Osteoblast (primary cell): ENCODE results near the gene C20orf144. TPM values are rescaled to one million over a fixed set of nuclear protein-coding genes. Genes with fewer than 3 reads are reported as not detected.
A peak's percentile ranks its signal among the peaks of the same experiment; 100 is the strongest.
"Not testable (repeated sequence)": the region's sequence is repeated elsewhere in the genome, so short reads cannot be mapped to it uniquely, and the experiment has no call there.

Source experiments
- DNase-seq: peaks from one replicate; pipeline ENCODE4 v3.0.0; 2011; ENCODE audit warnings: low spot score, mixed read lengths; ENCODE audit not compliant: insufficient read length; ENCODE audit errors: missing footprints
- H2AFZ ChIP-seq: 2 replicates; pipeline ENCODE4 v1.6.0; 2011; ENCODE audit warnings: mild to moderate bottlenecking, low read length
- H3K27ac ChIP-seq: 2 replicates; pipeline ENCODE4 v1.5.1; 2011; ENCODE audit warnings: mild to moderate bottlenecking, low read depth, low read length, moderate library complexity
- H3K27me3 ChIP-seq: 2 replicates; pipeline ENCODE4 v1.6.0; 2012; ENCODE audit warnings: mild to moderate bottlenecking, control low read depth, inconsistent platforms, low read length, moderate library complexity; ENCODE audit not compliant: insufficient read depth
- H3K36me3 ChIP-seq: 2 replicates; pipeline ENCODE4 v1.5.1; 2011; ENCODE audit warnings: mild to moderate bottlenecking, low read length, control low read depth, moderate library complexity; ENCODE audit not compliant: insufficient read depth
- H3K4me1 ChIP-seq: 2 replicates; pipeline ENCODE4 v1.5.1; 2011; ENCODE audit warnings: mild to moderate bottlenecking, low read length, control low read depth, moderate library complexity; ENCODE audit not compliant: insufficient read depth
- H3K4me2 ChIP-seq: 2 replicates; pipeline ENCODE4 v1.6.0; 2011; ENCODE audit warnings: mild to moderate bottlenecking, low read length; ENCODE audit not compliant: insufficient read depth
- H3K4me3 ChIP-seq: fragments of 200-600 bp; sonication (generic); 3 replicates; pipeline ENCODE4 v1.5.1; 2012; ENCODE audit warnings: mild to moderate bottlenecking, low read length, inconsistent platforms; ENCODE audit not compliant: insufficient read depth
- H3K79me2 ChIP-seq: 2 replicates; pipeline ENCODE4 v1.6.0; 2012; ENCODE audit warnings: mild to moderate bottlenecking, low read length, control low read depth, inconsistent platforms; ENCODE audit not compliant: insufficient read depth
- H3K9me3 ChIP-seq: 2 replicates; pipeline ENCODE4 v1.5.1; 2011; ENCODE audit warnings: low read depth, low read length, control low read depth
- H4K20me1 ChIP-seq: 2 replicates; pipeline ENCODE4 v1.6.0; 2012; ENCODE audit warnings: mild to moderate bottlenecking, low read length, control low read depth; ENCODE audit not compliant: insufficient read depth
- CTCF ChIP-seq: IDR thresholded peaks from 2 replicates; pipeline ENCODE4 v1.5.1; 2011; ENCODE audit warnings: mild to moderate bottlenecking, low read depth, low read length, moderate library complexity; ENCODE audit errors: extremely low read depth
- total RNA-seq: library from RNA; depleted of rRNA; stranded (reverse); fragments of >200 nt; gene quantifications from 2 replicates; pipeline ENCODE4 v1.2.3, GENCODE V29; 2012

Gene C20orf144
- total RNA-seq, 1 donor: under 0.01 TPM

GRCh38 chr20:33644313-33645071, 17.6 kb upstream of the C20orf144 start:
- Histone ChIP-seq H3K27me3 (no peaks in the 10 kb centered on the region), H3K4me2 (no peak overlapping the region), H2AFZ (no peak overlapping the region), H3K4me3 (no peak overlapping the region), H3K9me3 (no peaks in the 10 kb centered on the region), H3K4me1 (peaks cover 20% of the 10 kb centered on the region), H3K36me3 (peaks cover 35% of the 10 kb centered on the region), H4K20me1 (peaks cover 24% of the 10 kb centered on the region), H3K79me2 (no peaks in the 10 kb centered on the region), H3K27ac (no peak overlapping the region)
- DNase-seq: peak; percentile 69
- TF ChIP-seq CTCF: no peak

GRCh38 chr20:33645072-33645358, 17.1 kb upstream of the C20orf144 start:
- H3K4me2 ChIP-seq: no peak overlapping the region
- no peak for TF ChIP-seq CTCF
- no peaks in the 10 kb centered on the region for H3K27me3 ChIP-seq
- DNase-seq: no peak
- no peak overlapping the region for H3K27ac ChIP-seq
- peaks cover 29% of the 10 kb centered on the region for H3K36me3 ChIP-seq
- H3K4me3 ChIP-seq: no peak overlapping the region
- H3K79me2 ChIP-seq: no peaks in the 10 kb centered on the region
- peaks cover 26% of the 10 kb centered on the region for H4K20me1 ChIP-seq
- no peaks in the 10 kb centered on the region for H3K9me3 ChIP-seq
- no peak overlapping the region for H2AFZ ChIP-seq
- H3K4me1 ChIP-seq: peaks cover 20% of the 10 kb centered on the region

- Histone ChIP-seq H2AFZ (no peak overlapping the region), H3K36me3 (peaks cover 27% of the 10 kb centered on the region), H4K20me1 (peaks cover 26% of the 10 kb centered on the region), H3K79me2 (no peaks in the 10 kb centered on the region), H3K27ac (no peak overlapping the region), H3K4me2 (no peak overlapping the region), H3K4me3 (no peak overlapping the region), H3K9me3 (no peaks in the 10 kb centered on the region), H3K4me1 (peaks cover 20% of the 10 kb centered on the region), H3K27me3 (no peaks in the 10 kb centered on the region)
- no peak for TF ChIP-seq CTCF
- peak; percentile 30 for DNase-seq
These were observed 16.7 kb upstream of the C20orf144 start for GRCh38 chr20:33645396-33645795.

GRCh38 chr20:33646191-33646590, 15.9 kb upstream of the C20orf144 start:
- Histone ChIP-seq H4K20me1 (peaks cover 26% of the 10 kb centered on the region), H3K4me1 (peaks cover 20% of the 10 kb centered on the region), H3K4me3 (no peak overlapping the region), H2AFZ (no peak overlapping the region), H3K27me3 (peaks cover 4% of the 10 kb centered on the region), H3K9me3 (no peaks in the 10 kb centered on the region), H3K4me2 (no peak overlapping the region), H3K36me3 (peaks cover 23% of the 10 kb centered on the region), H3K27ac (no peak overlapping the region), H3K79me2 (no peaks in the 10 kb centered on the region)
- TF ChIP-seq CTCF: no peak
- no peak for DNase-seq

GRCh38 chr20:33646959-33647602, 15.0 kb upstream of the C20orf144 start:
- H3K27ac ChIP-seq, H3K9me3 ChIP-seq: not testable (repeated sequence)

More at GRCh38 chr20:33646959-33647602, 15.0 kb upstream of the C20orf144 start:
- Histone ChIP-seq H3K4me2 (peak overlapping the region; percentile 67), H4K20me1 (peaks cover 26% of the 10 kb centered on the region), H3K4me1 (peaks cover 20% of the 10 kb centered on the region), H3K36me3 (peaks cover 20% of the 10 kb centered on the region)
- H3K4me3 ChIP-seq, H2AFZ ChIP-seq, H3K79me2 ChIP-seq, H3K27me3 ChIP-seq: not testable (repeated sequence)
- peak; percentile 68 for DNase-seq
